ENCODE measurements around the gene FALEC. TPM values are rescaled to one million over a fixed set of nuclear protein-coding genes. Genes with fewer than 3 reads are reported as not detected.

The FALEC gene
- total and polyA plus RNA-seq, 9 of the 15 experiments (the other 6 are each of a cell fraction or from before 2014, with no cell fraction given) = 0.15 to 1.8 (median 0.53) TPM; not detected in 5

DNA sequence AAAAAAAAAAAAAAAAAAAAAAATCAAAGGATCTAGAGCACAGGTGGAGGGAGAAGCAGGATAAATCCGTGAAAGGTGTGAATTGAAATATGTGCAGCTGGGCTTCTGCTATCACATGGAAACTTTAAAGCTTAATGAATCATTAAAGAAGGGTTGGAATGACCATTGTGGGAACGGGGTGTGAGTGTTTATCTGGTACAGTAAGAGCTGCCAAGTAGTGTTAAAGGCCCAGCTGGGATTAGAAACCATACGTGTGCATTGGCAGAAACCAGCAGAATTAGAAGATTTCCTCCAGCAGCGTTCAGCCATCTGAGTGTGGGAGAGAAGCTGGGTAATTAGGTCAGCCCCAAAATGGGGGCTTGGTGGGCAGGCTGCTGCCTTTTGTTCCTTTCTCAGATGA, 13.5 kb downstream of the FALEC start (continued):
- peak; percentile 51 for TF ChIP-seq CBFA2T3 (IDR thresholded peaks at IDR 0.05)
- no peak for TF ChIP-seq SRSF7 (optimal IDR thresholded peaks at IDR 0.05; ENCODE audit: low read depth, low read length)

DNA sequence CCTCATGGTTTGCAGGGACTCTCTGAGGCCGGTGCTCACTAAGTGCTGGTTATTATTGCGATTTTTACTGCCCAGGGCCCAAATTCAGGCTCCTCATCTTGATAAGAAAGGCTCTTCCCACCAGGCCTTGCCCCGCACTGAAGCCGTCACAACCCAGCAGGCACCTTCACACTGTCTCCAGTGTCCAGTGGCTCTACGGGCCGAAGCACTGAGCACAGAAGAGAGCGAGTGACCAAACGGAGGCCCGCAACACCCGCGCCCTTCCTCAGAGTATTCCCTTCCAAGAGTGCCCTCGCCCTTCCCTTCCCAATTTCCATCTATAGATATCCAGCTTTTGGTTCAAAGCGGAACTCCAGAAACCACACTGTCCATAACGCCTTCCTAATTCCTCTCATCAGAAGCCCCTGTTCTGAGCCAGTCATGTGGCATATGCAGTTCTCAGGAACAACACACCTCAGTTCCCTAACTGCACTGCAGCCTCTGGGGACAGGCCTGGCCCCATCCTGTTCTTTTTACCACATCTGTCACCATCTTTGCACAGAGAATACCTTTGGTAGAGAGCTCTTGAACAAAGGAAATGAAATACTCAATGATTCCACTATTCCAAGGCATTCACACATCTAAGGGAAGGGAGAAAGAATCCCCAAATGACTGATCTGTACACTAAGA, 15.1 kb downstream of the FALEC start:
- Histone ChIP-seq H3K9ac (ENCODE audit: insufficient read depth in 1 of 2, low read depth in 2 of 2, low read length in 2 of 2) (peak overlapping the region in 1 of 2 experiments; percentile 12; a peak in 1 of 4 replicates), H3K4me3 (no peak overlapping the region), H4K20me1 (replicated peaks; ENCODE audit: control insufficient read depth, insufficient read depth, low read length) (no peaks in the 10 kb centered on the region), H3K27ac (ENCODE audit: extremely low read depth, low read depth, low read length) (no peak overlapping the region), H3K79me2 (ENCODE audit: control insufficient read depth, insufficient read depth, low read length) (no peaks in the 10 kb centered on the region), H3K9me3 (replicated peaks; ENCODE audit: control insufficient read depth, insufficient read depth, low read depth, low read length) (no peaks in the 10 kb centered on the region), H2AFZ (ENCODE audit: low read depth, low read length) (no peak overlapping the region), H3K4me1 (replicated peaks in 1 of 2; ENCODE audit: control insufficient read depth in 2 of 2, insufficient read depth in 2 of 2, low read length in 2 of 2) (peaks cover 6 to 13% of the 10 kb centered on the region in 2 experiments; a peak in 4 of 5 replicates), H3K36me3 (ENCODE audit: control insufficient read depth, insufficient read depth, low read length) (no peaks in the 10 kb centered on the region), H3K9me1 (ENCODE audit: control insufficient read depth, insufficient read depth, low read length) (no peaks in the 10 kb centered on the region), H3K27me3 (ENCODE audit: control insufficient read depth in 2 of 2, insufficient read depth in 2 of 2, low read length in 2 of 2) (no peaks in the 10 kb centered on the region), H3K4me2 (ENCODE audit: insufficient read depth, low read length) (no peak overlapping the region)
- BruUV-seq (replicated peaks) = no TSS peak
- 81% methylated on average over 14 of the region's 14 CpGs for WGBS (ENCODE audit: insufficient coverage, low coverage, missing lambda C conversion rate)
- ATAC-seq (no peak), FAIRE-seq (peak; percentile 11), DNase-seq (ENCODE audit: extremely low read depth in 1 of 4, low spot score in 3 of 4) (no peak)
- in situ Hi-C loops (cut with MboI) = no loop called here
- ChIA-PET CTCF (ENCODE audit: low intra/inter-chr PET ratio) (interaction anchor here (0.8 kb wide), 1 partner anchor 67 kb away, joined by 4 read pairs; no protein-coding TSS in a partner anchor), POLR2A (interaction anchor here (2.9 kb wide), 1 partner anchor 15 kb away, joined by 17 read pairs; the partner anchor contains the start of gene FALEC)
- intact Hi-C loops (cut with micrococcal nuclease) = no loop called here
- no peak for TF ChIP-seq KAT7 (CRISPR knock-in tag; IDR thresholded peaks at IDR 0.05; ENCODE audit: borderline replicate concordance)
- no peak for TF ChIP-seq ZNF77 (CRISPR knock-in tag; IDR thresholded peaks at IDR 0.05)
- no peak for TF ChIP-seq SRSF1 (IDR thresholded peaks at IDR 0.05; ENCODE audit: low read depth, low read length)
- no peak for TF ChIP-seq FIP1L1 (IDR thresholded peaks at IDR 0.05; ENCODE audit: low read depth, low read length, poor library complexity, severe bottlenecking)
- no peak for TF ChIP-seq ZFX (CRISPR knock-in tag; IDR thresholded peaks at IDR 0.05)
- TF ChIP-seq, protein P1, sequence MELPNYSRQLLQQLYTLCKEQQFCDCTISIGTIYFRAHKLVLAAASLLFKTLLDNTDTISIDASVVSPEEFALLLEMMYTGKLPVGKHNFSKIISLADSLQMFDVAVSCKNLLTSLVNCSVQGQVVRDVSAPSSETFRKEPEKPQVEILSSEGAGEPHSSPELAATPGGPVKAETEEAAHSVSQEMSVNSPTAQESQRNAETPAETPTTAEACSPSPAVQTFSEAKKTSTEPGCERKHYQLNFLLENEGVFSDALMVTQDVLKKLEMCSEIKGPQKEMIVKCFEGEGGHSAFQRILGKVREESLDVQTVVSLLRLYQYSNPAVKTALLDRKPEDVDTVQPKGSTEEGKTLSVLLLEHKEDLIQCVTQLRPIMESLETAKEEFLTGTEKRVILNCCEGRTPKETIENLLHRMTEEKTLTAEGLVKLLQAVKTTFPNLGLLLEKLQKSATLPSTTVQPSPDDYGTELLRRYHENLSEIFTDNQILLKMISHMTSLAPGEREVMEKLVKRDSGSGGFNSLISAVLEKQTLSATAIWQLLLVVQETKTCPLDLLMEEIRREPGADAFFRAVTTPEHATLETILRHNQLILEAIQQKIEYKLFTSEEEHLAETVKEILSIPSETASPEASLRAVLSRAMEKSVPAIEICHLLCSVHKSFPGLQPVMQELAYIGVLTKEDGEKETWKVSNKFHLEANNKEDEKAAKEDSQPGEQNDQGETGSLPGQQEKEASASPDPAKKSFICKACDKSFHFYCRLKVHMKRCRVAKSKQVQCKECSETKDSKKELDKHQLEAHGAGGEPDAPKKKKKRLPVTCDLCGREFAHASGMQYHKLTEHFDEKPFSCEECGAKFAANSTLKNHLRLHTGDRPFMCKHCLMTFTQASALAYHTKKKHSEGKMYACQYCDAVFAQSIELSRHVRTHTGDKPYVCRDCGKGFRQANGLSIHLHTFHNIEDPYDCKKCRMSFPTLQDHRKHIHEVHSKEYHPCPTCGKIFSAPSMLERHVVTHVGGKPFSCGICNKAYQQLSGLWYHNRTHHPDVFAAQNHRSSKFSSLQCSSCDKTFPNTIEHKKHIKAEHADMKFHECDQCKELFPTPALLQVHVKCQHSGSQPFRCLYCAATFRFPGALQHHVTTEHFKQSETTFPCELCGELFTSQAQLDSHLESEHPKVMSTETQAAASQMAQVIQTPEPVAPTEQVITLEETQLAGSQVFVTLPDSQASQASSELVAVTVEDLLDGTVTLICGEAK (IDR thresholded peaks at IDR 0.05) = no peak
- TF ChIP-seq, protein P1 (CRISPR knock-in tag; IDR thresholded peaks at IDR 0.05) = no peak
- no peak for TF ChIP-seq ZNF764 (CRISPR knock-in tag; IDR thresholded peaks at IDR 0.05; ENCODE audit: low read depth)
- TF ChIP-seq TBL1XR1 (IDR thresholded peaks at IDR 0.05; ENCODE audit: low read length in 2 of 2) = no peak
- no peak for TF ChIP-seq MEF2A (IDR thresholded peaks at IDR 0.05; ENCODE audit: control insufficient read depth, low read depth, low read length)
- TF ChIP-seq ZKSCAN8 (CRISPR knock-in tag; IDR thresholded peaks at IDR 0.05) = no peak

Data from K562 (cell line).